ENCODE measurements around the gene UBL3. TPM values are rescaled to one million over a fixed set of nuclear protein-coding genes. Genes with fewer than 3 reads are reported as not detected.
A peak's percentile ranks its signal among the peaks of the same experiment; 100 is the strongest.

The UBL3 gene
- total RNA-seq, 2 donors from 2014 or later, result 20.4 to 26.4 TPM

GRCh38 chr13:29856426-29856825, 6.0 kb upstream of the UBL3 start:
- no peak overlapping the region for H3K4me3 ChIP-seq
- TF ChIP-seq CTCF (IDR thresholded peaks at IDR 0.05), result no peak
- DNase-seq (ENCODE audit: low spot score), result no peak
- no peaks in the 10 kb centered on the region for H3K27me3 ChIP-seq
- H3K4me1 ChIP-seq, result peaks cover 0 to 7% of the 10 kb centered on the region in 2 donors
- H3K27ac ChIP-seq, result no peak overlapping the region
- no peaks in the 10 kb centered on the region for H3K36me3 ChIP-seq
- no peaks in the 10 kb centered on the region for H3K9me3 ChIP-seq

- no peak for TF ChIP-seq CTCF (IDR thresholded peaks at IDR 0.05)
- H3K9me3 ChIP-seq, result no peaks in the 10 kb centered on the region
- no peaks in the 10 kb centered on the region for H3K27me3 ChIP-seq
- no peak for DNase-seq (ENCODE audit: low spot score)
- no peak overlapping the region for H3K27ac ChIP-seq
- H3K36me3 ChIP-seq, result no peaks in the 10 kb centered on the region
- peaks cover 0 to 9% of the 10 kb centered on the region in 2 donors for H3K4me1 ChIP-seq
- no peak overlapping the region for H3K4me3 ChIP-seq
Observed at GRCh38 chr13:29855784-29856183, 5.4 kb upstream of the UBL3 start.

GRCh38 chr13:29855009-29855408, 4.6 kb upstream of the UBL3 start:
- no peak for DNase-seq (ENCODE audit: low spot score)
- Histone ChIP-seq H3K4me1 (peaks cover 0 to 11% of the 10 kb centered on the region in 2 donors), H3K4me3 (no peak overlapping the region), H3K27ac (no peak overlapping the region), H3K36me3 (no peaks in the 10 kb centered on the region), H3K9me3 (no peaks in the 10 kb centered on the region), H3K27me3 (no peaks in the 10 kb centered on the region)
- TF ChIP-seq CTCF (IDR thresholded peaks at IDR 0.05), result no peak

- no peak for DNase-seq (ENCODE audit: low spot score)
- Histone ChIP-seq H3K27ac (peak overlapping the region in 1 of 2 donors; percentile 2), H3K4me1 (peaks cover 0 to 11% of the 10 kb centered on the region in 2 donors), H3K4me3 (no peak overlapping the region), H3K36me3 (no peaks in the 10 kb centered on the region), H3K27me3 (no peaks in the 10 kb centered on the region), H3K9me3 (no peaks in the 10 kb centered on the region)
- TF ChIP-seq CTCF (IDR thresholded peaks at IDR 0.05), result no peak
Observed at GRCh38 chr13:29853131-29853530, 2.7 kb upstream of the UBL3 start.

- H3K36me3 ChIP-seq, result no peaks in the 10 kb centered on the region
- no peak overlapping the region for H3K4me3 ChIP-seq
- peaks cover 0 to 11% of the 10 kb centered on the region in 2 donors for H3K4me1 ChIP-seq
- peak overlapping the region in 1 of 2 donors; percentile 22 for H3K27ac ChIP-seq
- no peak for DNase-seq (ENCODE audit: low spot score)
- TF ChIP-seq CTCF (IDR thresholded peaks at IDR 0.05), result no peak
- H3K27me3 ChIP-seq, result no peaks in the 10 kb centered on the region
- no peaks in the 10 kb centered on the region for H3K9me3 ChIP-seq
Observed at GRCh38 chr13:29852472-29853054, 2.1 kb upstream of the UBL3 start.

GRCh38 chr13:29849731-29850212, 645 bp downstream of the UBL3 start:
- no peaks in the 10 kb centered on the region for H3K27me3 ChIP-seq
- peak; percentile 65 for DNase-seq (ENCODE audit: low spot score)
- no peak for TF ChIP-seq CTCF (IDR thresholded peaks at IDR 0.05)
- no peaks in the 10 kb centered on the region for H3K9me3 ChIP-seq
- no peaks in the 10 kb centered on the region for H3K36me3 ChIP-seq
- peak overlapping the region; percentile 98 to 100 for H3K27ac ChIP-seq
- peak overlapping the region; percentile 79 to 97 for H3K4me3 ChIP-seq
- peaks cover 0 to 32% of the 10 kb centered on the region in 2 donors for H3K4me1 ChIP-seq

Measured in right atrium auricular region (tissue), 2 donors.